ENCODE results near the gene SLAMF6. TPM values are rescaled to one million over a fixed set of nuclear protein-coding genes. Genes with fewer than 3 reads are reported as not detected.

Gene SLAMF6
- total and polyA plus RNA-seq, 10 of the 15 experiments (the other 5 are each of a cell fraction or from before 2014, with no cell fraction given) = 20.5 to 89.6 (median 36.5) TPM

DNA sequence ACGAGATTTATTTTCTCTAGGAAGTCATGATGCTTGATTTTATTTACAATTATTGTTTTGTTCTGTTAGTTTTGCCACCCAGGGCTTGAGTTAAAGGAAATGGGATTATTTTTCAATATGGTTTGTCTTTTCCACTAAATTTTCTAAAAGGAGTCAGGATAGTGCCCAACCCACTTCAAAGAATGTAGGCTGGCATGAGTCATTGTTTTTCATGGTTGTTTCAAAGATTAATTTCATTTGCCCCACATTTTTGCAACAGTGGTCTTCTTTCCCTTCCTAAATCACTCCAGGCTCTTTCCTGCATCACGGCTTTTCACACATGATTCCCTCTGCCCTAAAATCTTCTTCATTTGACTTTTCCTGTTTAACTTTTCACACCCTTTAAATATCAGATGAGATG, 2.5 kb downstream of the SLAMF6 start:
- Histone ChIP-seq H3K4me3 (peak overlapping the region; percentile 77), H3K9me3 (replicated peaks; ENCODE audit: control insufficient read depth, insufficient read depth, low read length) (no peaks in the 10 kb centered on the region; the same call in none of the 3 replicates), H3K36me3 (ENCODE audit: control insufficient read depth in 2 of 2, insufficient read depth in 2 of 2, low read length in 1 of 2) (peaks cover 0 to 5% of the 10 kb centered on the region in 2 experiments; a peak in 1 of 4 replicates), H2AFZ (ENCODE audit: control insufficient read depth, low read depth, low read length) (peak overlapping the region; percentile 42), H3K79me2 (ENCODE audit: control insufficient read depth, insufficient read depth, low read length) (peaks cover 76% of the 10 kb centered on the region), H3K9ac (ENCODE audit: control insufficient read depth, insufficient read depth, low read length) (peak overlapping the region; percentile 82), H3K27ac (ENCODE audit: control insufficient read depth, insufficient read depth) (peak overlapping the region; percentile 85), H3K27me3 (replicated peaks in 1 of 2; ENCODE audit: control insufficient read depth in 2 of 2, insufficient read depth in 2 of 2, low read length in 1 of 2) (no peaks in the 10 kb centered on the region), H3K4me1 (ENCODE audit: control insufficient read depth, insufficient read depth, low read length) (no peaks in the 10 kb centered on the region), H4K20me1 (ENCODE audit: control insufficient read depth, insufficient read depth) (no peaks in the 10 kb centered on the region), H3K4me2 (ENCODE audit: control insufficient read depth, insufficient read depth) (peak overlapping the region; percentile 67)
- TF ChIP-seq CBX5 (IDR thresholded peaks at IDR 0.05; ENCODE audit: low read depth) = no peak
- TF ChIP-seq IKZF1 (conservative IDR thresholded peaks at IDR 0.05) = peak; percentile 0; the same call in 1 of the 2 replicates
- TF ChIP-seq SIX5 (IDR thresholded peaks at IDR 0.05; ENCODE audit: low read depth, low read length, severe bottlenecking) = no peak
- no peak for TF ChIP-seq TCF7 (IDR thresholded peaks at IDR 0.05; ENCODE audit: borderline replicate concordance)
- peak in 1 of 2 experiments; percentile 6; a peak in 1 of 4 replicates for TF ChIP-seq IKZF2 (IDR thresholded peaks at IDR 0.05)
- no peak for TF ChIP-seq ZNF274 (IDR thresholded peaks at IDR 0.05; ENCODE audit: insufficient read depth, insufficient read length)
- intact Hi-C loops (cut with micrococcal nuclease; ENCODE audit: unreplicated experiment) (loop anchor here (1.0 to 5.0 kb wide), 4 partner anchors 28 to 92 kb away; no protein-coding TSS in a partner anchor), in situ Hi-C loops (cut with MboI) (no loop called here)
- WGBS (ENCODE audit: insufficient coverage, insufficient replicate concordance, low lambda C conversion rate, missing lambda C conversion rate) = 0% methylated on average over 2 of the region's 2 CpGs
- SMC1A ChIA-PET (ENCODE audit: uncharacterized antibody, unreplicated experiment) = interaction anchor here (0.7 to 10.2 kb wide), 11 partner anchors 18 to 126 kb away, joined by 3 to 178 read pairs (median 7); partner anchors contain the start of gene SLAMF1
- DNase-seq (ENCODE audit: low read depth, low spot score) = no peak
- CTCF ChIA-PET = interaction anchor here (0.7 to 3.2 kb wide), 8 partner anchors 15 to 86 kb away, joined by 3 to 24 read pairs (median 6); no protein-coding TSS in a partner anchor
- BruUV-seq (replicated peaks) = no TSS peak
- RAD21 ChIA-PET (ENCODE audit: unreplicated experiment) = interaction anchor here (0.6 to 4.5 kb wide), 9 partner anchors 20 to 90 kb away, joined by 3 to 76 read pairs (median 6); no protein-coding TSS in a partner anchor
- FAIRE-seq = no peak
- POLR2A ChIA-PET = interaction anchor here (1.1 to 3.8 kb wide), 4 partner anchors 20 to 91 kb away, joined by 3 to 34 read pairs (median 14); no protein-coding TSS in a partner anchor
- no peak for ATAC-seq
